Posterior cingulate gyrus (tissue), 11 donors: ENCODE results near the gene CNFN.
A peak's percentile ranks its signal among the peaks of the same experiment; 100 is the strongest.
"Not testable (repeated sequence)": the region's sequence is repeated elsewhere in the genome, so short reads cannot be mapped to it uniquely, and the experiment has no call there.

Source experiments
- DNase-seq, 10 donors: peaks; one replicate each; pipeline versions ENCODE4 v3.0.0 to v3.0.0-alpha.2; 2020 to 2021; ENCODE audit warnings: mixed read lengths in 3 of 10
- intact Hi-C: fragments of 100-400 bp; cut with DNase I; formaldehyde crosslinking; loops from one replicate; pipeline ENCODE4 v1.15.1; 2023

The CNFN gene

DNA sequence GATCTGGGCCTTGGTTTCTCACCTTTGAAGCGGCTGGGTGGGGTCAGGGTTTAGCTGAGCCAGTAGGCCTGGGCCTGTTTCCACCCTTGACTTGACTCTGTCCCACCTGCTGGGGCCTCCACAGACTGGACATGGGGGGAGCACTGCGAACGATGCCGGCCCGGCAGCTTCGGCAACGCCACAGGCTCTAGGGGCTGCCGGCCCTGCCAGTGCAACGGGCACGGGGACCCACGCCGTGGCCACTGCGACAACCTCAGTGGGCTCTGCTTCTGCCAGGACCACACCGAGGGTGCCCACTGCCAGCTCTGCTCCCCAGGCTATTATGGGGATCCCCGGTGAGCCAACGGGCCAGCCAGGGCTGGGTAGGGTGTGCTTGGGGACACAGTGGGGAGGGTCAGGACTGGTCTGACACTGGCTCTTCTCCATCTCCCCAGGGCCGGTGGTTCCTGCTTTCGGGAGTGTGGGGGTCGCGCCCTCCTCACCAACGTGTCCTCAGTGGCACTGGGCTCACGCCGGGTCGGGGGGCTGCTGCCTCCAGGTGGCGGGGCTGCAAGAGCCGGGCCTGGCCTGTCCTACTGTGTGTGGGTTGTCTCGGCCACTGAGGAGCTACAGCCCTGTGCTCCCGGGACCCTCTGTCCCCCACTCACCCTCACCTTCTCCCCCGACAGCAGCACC, 36.6 kb downstream of the CNFN start:
- DNase-seq = peak in 2 of 10 donors; percentile 78 to 83
- intact Hi-C loops = no loop called here

DNA sequence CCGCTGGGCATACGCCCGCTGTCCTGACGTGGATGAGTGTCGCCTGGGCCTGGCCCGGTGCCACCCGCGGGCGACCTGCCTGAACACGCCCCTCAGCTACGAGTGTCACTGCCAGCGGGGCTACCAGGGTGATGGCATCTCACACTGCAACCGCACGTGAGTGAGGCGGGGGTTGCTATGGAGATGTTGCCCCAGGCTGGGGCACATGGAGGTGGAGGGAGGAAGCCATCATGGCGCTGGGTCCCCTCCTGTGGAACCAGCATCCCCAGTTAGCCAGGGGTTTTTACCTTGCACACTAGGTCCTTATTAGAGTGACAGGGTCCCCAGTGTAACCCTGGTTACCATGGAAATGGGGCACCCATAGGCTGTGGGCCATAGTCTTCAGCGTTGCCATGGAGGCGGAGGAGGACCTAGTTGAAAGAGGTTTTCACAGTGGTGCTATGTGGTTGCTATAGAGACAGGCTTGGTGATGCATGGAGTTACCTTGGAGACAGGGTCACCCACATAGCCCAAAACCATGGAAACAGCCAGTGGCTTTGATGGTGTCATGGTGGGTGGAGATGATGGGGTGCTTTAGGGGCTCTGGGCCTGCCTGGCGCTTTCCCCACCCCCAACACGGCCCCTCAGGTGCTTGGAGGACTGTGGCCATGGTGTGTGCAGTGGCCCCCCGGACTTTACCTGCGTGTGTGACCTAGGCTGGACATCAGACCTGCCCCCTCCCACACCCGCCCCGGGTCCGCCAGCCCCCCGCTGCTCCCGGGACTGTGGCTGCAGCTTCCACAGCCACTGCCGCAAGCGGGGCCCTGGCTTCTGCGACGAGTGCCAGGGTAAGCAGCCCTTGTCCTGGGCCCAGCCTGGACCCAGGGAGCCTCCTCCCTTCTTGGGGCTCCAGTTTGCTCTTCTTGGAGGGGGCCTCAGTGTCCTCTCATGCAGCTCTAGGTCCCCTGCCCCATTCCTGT, 37.5 kb downstream of the CNFN start:
- intact Hi-C loops = no loop called here
- peak; percentile 29 to 97 (median 74) for DNase-seq

DNA sequence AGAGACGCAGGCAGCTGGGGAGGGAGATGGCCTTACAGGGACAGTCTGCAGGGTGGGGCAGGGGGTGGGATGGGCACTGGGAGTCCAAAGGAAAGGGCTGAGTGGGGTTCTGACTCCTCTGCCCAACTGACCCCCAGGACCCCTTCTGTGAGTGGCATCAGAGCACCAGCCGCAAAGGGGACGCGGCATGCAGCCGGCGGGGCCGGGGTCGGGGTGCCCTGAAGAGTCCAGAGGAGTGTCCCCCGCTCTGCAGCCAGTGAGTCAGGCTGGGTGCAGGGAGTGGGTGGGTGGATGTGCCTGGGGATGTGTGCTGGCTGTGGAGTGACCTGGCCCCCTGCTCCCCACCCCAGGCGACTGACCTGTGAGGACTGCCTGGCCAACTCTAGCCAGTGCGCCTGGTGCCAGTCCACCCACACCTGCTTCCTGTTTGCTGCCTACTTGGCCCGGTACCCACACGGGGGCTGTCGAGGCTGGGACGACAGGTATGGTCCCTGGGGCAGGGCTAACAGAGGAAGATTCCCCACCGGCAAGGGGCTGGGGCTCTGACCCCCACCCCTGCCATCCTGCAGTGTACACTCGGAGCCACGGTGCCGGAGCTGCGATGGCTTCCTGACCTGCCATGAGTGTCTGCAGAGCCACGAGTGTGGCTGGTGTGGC, 38.9 kb downstream of the CNFN start:
- intact Hi-C loops = no loop called here
- peak in 3 of 10 donors; percentile 76 to 86 (median 80) for DNase-seq

DNA sequence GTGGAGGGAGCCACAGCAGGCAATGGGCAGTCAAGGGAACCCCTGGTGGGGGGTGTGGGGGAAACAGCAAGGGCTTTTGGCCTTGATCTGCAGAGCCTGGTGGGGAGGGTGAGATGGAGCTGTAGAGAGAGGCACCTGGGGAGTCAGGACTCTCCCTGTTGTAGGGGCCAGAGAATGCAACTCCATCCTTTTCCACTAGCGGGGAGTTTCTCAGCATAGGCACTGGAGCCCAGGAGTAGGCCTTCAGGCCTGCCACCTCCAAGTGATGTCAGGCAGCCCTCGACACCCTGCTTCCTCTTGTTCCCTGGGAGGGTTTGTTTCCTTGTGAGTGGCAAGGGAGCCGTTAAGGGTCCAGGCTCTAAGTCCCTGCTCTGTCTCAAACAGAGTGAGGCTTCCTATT, 39.7 kb downstream of the CNFN start:
- intact Hi-C loops = no loop called here
- no peak for DNase-seq

DNA sequence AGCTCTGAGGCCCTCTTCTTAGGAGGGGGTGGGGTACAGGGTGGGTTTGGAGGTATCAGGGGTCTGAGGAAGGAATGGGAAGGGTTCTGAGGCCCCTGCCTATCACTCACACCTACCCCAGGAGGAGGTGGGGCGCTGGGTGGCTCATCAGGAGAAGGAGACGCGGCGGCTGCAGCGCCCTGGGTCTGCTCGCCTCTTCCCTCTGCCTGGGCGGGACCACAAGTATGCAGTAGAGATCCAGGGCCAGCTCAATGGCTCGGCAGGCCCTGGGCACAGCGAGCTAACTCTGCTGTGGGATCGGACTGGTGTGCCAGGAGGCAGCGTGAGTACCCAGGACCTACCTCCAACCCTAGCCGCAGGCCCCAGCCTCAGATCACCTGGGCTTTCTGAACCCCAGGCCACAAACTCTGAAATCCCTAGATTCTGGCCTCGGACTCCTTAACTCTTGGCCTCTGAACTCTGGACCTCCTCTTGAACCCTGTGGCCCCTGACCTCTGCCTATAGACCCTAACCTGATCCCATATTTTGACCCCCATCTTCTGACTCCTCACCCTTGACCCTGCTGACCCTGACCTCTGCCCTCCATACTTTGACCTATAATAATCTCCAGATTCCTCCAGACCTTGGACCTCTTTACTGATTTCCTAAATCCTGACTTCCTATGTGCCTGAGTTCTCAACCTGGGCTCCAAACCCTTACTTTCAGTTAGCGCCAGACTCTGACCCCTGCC, 40.6 kb downstream of the CNFN start:
- intact Hi-C loops = no loop called here
- peak in 2 of 10 donors; percentile 55 to 71 for DNase-seq

DNA sequence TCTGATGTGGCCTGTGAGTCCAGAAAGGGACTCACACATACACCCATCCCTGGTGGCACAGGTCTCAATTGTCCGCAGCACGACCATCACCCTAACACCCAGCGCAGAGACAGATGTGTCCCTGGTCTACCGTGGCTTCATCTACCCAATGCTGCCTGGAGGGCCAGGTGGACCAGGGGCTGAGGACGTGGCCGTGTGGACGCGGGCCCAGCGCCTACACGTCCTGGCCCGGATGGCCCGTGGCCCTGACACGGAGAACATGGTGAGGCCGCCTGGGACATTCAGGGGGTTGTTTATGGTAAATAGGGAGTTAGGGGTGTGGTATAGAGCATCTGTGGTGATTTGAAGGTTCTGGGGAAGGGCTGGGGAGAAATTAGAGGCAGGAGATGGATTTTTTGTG, 41.9 kb downstream of the CNFN start:
- DNase-seq = peak in 1 of 10 donors; percentile 57

DNA sequence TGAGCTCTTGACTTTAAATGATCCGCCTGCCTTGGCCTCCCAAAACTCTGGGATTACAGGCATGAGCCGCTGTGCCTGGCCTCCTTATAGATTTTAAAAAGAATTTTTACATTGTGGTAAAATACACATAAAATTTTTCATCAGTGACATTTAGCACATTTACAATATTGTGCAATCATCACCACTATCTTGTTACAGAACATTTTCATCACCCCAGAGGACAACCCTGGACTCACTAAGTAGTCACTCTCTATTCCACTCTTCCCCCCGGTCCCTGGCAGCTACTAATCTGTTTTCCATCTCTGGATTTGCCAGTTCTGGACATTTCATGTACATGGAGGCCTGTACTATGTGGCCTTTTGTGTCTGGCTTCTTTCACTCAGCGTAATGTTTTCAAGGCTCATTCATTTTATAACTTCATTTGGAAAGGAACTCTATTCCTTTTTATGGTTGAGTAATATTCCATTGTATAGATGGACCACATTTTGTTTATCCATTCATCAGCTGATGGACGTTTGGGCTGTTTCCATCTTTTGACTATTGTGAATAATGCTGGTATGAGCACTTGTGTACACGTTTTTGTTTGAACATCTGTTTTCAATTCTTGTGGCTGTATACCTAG, 44.8 kb downstream of the CNFN start:
- intact Hi-C loops = no loop called here
- DNase-seq = no peak

More for the DNA sequence above, 41.9 kb downstream of the CNFN start:
- intact Hi-C loops = no loop called here

DNA sequence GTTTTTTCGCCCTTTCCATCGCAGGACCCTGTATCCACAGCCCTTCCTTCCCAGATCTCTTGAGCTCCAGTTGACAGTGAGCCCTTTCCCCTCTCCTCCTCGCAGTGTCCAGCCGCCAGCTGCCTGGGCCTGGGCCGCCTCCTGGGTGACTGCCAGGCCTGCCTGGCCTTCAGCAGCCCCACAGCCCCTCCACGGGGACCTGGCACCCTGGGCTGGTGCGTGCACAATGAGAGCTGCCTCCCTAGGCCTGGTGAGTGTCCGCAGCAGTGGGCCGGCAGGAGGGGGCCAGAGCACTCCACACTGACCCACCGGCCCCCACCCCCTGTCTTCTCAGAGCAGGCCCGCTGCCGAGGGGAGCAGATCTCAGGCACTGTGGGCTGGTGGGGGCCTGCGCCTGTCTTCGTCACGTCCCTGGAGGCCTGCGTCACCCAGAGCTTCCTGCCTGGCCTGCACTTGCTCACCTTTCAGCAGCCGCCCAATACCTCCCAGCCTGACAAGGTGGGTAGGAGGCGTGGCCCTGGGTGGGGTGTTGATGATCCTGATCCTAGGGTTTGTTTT, 45.7 kb downstream of the CNFN start:
- intact Hi-C loops = loop anchor here (5.0 kb wide), 1 partner anchor 38 kb away; no protein-coding TSS in a partner anchor

DNA sequence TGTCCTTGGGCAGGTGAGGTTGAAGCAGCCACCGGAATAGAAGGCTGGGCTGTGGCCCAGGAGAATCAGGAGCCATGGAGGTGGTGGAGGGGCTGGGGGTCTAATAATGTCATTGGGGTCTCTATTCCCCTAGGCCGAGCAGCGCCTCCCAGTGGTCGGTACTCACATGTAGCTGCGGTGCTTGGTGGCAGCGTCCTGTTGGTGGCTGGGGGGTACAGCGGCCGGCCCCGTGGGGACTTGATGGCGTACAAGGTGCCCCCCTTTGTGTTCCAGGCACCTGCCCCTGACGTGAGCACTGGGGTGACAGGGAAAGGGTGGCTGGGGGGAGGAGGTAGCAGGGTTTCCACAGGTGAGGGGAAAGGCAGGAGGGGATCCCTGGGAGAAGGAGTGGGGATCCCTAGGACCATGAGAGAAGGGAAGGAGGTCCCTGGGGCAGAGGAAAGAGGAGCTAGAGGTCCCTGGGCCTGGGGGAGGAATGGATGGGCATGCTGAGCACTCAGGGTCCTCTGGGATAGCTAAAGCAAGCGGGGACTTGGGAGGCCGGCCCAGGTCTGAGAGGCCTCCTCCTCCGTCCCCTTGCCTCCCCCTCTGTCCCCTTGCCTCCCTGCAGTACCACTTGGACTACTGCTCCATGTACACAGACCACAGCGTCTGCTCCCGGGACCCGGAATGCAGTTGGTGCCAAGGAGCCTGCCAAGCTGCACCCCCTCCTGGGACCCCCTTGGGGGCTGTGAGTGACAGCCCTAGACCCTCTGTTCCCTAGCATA, 46.6 kb downstream of the CNFN start:
- no peak for DNase-seq
- intact Hi-C loops = loop anchor here (5.0 kb wide), 1 partner anchor 39 kb away; no protein-coding TSS in a partner anchor

More for the DNA sequence above, 45.7 kb downstream of the CNFN start:
- peak in 1 of 10 donors; percentile 70 for DNase-seq

DNA sequence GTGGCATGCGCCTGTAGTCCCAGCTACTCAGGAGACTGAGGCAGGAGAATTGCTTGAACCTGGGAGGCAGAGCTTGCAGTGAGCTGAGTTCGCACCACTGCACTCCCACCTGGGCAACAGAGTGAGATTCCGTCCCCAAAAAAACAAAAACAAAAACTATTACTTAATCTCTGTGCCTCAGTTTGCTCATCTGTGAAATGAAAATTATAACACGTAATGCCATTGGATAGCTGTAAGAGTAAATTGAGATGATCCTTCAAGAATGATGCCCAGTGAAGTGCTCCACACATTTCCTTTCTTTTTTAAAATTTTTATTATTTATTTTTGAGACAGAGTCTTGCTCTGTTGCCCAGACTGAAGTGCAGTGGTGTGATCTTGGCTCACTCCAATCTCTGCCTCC, 50.2 kb downstream of the CNFN start:
- intact Hi-C loops = loop anchor here (5.0 kb wide), 1 partner anchor 42 kb away; no protein-coding TSS in a partner anchor

DNA sequence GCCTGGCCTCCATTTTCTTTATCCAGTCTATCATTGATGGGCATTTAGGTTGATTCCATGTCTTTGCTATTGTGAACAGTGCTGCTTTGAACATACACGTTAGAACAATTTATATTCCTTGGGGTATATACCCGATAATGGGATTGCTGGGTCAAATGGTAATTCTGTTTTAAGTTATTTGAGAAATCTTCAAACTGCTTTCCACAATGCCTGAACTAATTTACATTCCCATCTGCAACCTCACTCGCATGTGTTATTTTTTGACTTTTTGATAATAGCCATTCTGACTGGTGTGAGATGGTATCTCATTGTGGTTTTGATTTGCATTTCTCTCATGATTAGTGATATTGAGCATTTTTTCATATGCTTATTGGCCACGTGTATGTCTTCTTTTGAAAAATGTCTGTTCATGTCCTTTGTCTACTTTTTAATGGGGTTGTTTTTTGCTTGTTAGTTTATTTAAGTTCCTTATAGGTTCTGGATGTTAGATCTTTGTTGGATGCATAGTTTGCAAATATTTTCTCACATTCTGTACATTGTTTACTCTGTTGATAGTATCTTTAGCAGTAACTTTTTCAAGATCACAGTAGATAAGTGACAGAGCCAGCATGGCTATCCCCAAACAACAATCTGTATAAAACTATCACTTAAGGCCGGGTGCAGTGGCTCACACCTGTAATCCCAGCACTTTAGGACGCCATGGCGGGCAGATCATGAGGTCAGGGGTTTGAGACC, 50.8 kb downstream of the CNFN start:
- DNase-seq, intact Hi-C loops: not testable (repeated sequence)

More for the DNA sequence above, 50.2 kb downstream of the CNFN start:
- DNase-seq = not testable (repeated sequence)
